SHP77 (cell line): Measurements from ENCODE around the gene NRXN3.

ENCODE experiments used
- DNase-seq, 2 experiments: peaks; one replicate each; lab custom pipeline; 2025; lab: John Stamatoyannopoulos, UW

The NRXN3 gene

DNA sequence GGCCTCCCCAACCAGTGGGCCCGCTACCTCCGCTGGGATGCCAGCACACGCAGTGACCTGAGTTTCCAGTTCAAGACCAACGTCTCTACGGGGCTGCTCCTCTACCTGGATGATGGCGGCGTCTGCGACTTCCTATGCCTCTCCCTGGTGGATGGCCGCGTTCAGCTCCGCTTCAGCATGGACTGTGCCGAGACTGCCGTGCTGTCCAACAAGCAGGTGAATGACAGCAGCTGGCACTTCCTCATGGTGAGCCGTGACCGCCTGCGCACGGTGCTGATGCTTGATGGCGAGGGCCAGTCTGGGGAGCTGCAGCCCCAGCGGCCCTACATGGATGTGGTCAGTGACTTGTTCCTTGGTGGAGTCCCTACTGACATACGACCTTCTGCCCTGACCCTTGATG lies 73.0 kb downstream of the NRXN3 start:
- no peak for DNase-seq

DNA sequence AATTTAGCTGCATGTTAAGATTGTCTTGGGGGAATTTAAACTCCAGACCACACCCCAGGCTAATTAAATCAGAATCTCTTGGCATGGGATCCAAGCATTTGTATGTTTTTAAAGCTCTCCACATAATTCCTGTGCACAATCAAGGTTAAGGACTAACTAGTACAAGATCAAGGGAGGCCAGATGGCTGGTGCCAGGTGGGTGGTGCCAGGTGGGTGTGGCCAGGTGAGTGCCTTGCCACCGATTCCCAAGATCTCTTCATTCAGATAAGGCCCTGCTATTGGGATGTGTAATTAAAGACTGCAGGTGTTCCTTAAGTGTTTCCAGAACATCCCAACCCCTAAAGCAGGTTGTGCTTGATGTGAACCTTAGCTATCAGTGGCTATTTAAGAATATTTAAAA lies 75.1 kb downstream of the NRXN3 start:
- no peak for DNase-seq

- no peak for DNase-seq
Observed at GRCh38 chr14:78248501-78249090, 78.4 kb downstream of the NRXN3 start.

DNA sequence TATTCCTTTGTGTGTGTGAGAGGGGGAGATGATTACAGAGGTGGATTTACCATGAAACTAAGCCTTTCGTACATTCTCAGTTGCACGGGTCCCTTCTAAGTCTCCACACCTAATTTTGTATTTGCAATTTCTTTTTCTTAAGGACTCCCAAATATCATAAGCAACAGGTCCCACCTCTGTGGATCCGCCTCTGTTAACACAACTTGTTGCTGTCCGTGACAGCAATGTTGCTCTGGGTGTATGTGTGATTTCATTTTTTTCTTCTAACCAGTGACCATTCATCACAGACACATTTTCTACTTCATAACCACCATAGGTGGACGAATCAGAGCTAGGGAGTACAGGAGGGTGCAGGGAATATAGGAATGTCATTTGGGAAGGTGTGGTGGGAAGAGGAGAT lies 81.1 kb downstream of the NRXN3 start:
- DNase-seq = no peak

- no peak for DNase-seq
Observed at GRCh38 chr14:78253986-78254385, 83.8 kb downstream of the NRXN3 start.

- DNase-seq = peak; percentile 5 to 12
Observed at GRCh38 chr14:78254911-78255461, 84.8 kb downstream of the NRXN3 start.

DNA sequence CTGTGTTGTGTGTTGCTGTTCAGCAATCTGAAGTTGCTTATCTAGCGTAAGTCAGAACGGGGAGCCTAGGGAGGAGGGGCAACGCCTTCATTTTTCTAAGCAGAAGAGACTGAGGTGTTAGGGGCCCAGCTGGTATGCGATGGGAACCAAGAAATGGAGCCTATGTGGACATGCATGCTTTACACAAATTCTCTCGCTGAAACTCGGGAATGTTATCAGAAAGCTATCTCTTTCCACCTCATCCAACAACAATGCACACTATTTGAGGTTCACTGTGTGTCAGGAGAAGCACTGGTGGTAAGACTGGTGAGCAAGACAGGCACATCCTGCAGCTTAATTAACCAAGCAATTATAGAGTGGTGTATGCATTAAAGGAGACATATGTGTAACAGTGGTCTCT lies 89.7 kb downstream of the NRXN3 start:
- DNase-seq = no peak

DNA sequence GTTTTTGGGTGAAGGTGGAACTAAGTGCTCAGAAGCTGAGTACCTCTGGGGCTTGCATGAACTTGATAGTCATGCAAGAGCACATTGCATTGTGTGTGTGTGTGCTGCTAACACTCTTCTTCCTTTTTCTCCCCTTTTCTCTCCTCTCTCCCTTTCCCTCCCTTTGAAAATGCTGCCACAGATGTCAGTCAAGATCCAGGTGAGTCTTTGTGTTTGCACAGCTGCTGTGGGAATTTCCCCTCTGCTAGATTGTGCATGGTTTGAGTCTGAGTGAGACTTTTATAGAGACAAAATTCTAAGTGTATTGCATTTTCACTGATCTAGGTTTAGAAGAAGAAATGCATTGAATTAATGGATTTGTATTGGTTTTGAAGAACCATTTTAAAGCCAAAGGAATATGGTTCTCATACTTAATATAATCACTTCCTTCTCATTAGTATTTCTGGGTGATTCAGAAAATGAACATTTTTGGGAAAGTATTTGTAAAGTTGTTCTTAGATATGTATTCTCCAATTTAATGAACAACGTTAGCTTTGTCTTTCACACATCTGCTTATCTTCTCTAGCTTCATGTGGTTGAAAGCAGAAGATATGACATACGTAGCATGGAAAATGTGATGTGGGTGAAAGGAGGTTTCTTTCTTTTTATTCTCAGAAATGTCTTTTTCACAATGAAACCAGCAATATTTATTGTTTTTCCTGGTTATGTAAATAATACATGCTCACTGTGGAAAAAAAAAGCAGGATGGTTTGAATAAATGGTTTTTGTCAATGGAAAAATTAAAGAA lies 108.5 kb downstream of the NRXN3 start:
- peak; percentile 31 to 36 for DNase-seq

DNA sequence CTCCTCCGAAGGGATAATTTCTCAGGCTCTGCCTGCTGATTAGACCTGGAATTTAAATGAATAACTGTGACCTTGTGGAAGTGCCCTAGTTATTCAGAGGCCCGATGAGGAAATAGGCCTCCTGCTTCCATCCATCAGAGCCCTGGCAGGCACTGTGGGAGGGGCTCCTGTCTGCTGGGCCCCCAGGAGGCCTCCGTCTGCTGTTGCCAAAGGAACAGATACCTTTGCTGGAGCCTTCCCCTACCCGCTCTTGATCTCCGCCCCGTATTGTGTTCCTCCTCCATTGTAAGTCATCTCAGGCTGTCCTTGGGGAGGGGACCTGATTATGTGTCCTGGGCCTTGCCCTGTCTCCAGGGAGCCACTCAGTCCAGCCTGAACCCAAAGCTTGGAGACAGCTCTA lies 112.3 kb downstream of the NRXN3 start:
- no peak for DNase-seq

DNA sequence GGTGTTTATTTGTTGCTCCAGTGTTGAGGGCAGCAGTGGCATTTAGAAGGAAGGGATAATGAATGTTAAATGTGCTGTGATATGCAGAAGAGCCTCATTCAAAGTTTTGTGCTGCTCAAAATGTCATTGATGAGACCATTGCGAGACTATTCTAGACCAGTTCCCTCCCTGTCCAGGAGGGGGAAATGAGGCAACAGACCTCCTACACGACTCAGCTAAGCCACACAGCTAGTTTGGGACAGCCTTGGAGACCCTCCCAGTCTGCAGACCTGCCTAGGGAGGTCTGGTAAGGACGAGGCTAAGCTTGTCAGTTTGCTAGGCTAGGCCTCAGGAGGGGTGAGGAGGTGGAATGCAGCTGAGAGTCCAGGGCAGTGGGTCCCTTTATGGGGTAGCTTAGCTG lies 116.0 kb downstream of the NRXN3 start:
- no peak for DNase-seq

- no peak for DNase-seq
Observed at GRCh38 chr14:78292003-78292402, 121.8 kb downstream of the NRXN3 start.

- no peak for DNase-seq
Observed at GRCh38 chr14:78297858-78298257, 127.7 kb downstream of the NRXN3 start.

DNA sequence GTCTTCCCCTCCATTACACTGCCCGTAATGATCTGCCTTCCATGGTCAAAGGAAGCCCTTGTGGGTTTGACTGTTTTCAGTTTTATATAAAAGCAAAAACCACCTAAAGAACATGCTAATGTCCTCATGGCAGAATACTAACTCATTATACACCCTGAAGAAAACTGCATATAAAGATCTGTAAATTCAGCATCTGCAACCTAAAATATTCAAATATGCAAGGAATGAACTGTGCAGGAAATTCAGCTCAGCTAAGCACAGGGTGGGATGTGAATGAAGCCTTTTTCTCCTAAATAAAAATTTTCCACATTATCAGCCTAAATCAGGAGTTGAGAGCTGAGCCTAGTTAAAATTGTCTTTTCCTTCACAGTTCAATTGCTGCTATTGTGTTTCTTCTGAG lies 128.1 kb downstream of the NRXN3 start:
- no peak for DNase-seq

DNA sequence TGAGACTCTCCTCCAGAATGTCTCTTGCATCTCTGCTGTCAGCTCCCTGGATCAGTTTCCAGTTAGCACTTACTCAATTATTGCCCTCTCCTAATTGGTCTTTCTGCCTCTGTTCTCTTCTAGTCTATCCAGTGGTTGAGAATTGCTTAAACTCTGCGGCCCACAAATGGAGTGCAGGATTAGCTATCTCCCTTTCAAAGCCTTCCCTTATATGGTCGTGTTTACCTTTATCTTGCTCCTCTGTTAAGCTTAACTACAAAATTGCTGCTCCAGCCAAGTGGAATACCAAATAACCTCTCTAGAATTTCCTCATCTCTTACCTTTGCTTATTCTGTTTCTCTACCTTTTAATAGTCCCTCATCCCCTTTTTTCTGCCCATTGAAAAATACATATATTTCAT lies 132.7 kb downstream of the NRXN3 start:
- DNase-seq = no peak

GRCh38 chr14:78307671-78308070 lies 137.5 kb downstream of the NRXN3 start:
- DNase-seq = no peak

- DNase-seq = no peak
Observed at GRCh38 chr14:78308079-78308478, 137.9 kb downstream of the NRXN3 start.

GRCh38 chr14:78310272-78310671 lies 140.1 kb downstream of the NRXN3 start:
- DNase-seq = no peak

DNA sequence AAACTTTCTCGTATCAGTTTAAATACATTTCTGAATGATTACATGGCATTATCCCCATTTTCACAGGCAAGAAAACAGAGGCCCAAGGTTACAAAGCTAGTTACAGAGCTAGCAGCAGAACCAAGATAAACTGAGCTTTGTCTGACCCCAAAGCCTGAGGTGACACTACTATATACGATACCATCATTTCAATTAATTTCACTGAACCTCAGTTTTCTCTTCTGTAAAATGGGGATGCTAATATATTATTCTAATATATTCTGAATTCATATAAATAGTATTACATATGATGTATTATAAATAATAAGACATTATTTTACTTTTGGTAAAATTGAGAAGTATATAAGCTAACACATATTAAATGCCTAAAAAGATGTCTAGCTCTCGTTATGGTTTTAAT lies 143.3 kb downstream of the NRXN3 start:
- DNase-seq = no peak

DNA sequence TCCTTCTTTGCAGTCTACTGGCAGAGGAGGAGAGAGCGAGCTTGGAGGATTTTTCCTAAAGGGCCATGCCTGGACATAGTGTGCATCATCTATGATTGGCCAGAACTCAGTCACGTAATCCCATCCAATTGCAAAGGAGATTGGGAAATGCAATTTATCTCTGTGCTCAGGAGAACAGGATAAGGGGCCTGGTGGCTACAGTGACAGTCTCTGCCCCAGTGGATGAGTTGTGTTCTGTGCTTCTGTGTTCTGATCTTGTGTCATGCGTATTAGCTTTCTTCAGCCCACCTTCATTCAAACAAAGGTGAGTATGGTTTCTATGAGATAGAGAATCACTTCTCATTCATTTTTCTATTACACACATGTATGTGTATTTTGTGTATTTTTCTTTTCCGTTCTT lies 144.3 kb downstream of the NRXN3 start:
- no peak for DNase-seq

DNA sequence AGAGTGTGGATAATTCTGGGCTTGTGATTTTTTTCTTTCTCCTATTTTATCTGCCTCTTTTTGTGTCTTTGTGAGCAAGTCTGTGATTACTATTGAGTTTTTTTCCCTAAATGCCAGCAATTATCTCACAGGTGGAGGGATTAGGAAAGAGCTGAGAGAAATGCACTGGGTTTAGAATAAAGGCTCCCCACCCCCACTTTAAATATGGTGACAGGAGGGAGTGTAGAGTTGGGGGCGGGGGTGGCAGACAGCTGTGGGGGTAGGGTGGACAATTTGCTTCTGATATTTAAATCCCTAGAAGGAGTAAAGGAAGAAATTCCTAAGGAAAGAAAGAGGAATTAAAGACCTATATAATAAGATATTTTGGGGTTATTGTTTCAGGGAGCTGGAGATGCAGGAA lies 145.9 kb downstream of the NRXN3 start:
- no peak for DNase-seq

DNA sequence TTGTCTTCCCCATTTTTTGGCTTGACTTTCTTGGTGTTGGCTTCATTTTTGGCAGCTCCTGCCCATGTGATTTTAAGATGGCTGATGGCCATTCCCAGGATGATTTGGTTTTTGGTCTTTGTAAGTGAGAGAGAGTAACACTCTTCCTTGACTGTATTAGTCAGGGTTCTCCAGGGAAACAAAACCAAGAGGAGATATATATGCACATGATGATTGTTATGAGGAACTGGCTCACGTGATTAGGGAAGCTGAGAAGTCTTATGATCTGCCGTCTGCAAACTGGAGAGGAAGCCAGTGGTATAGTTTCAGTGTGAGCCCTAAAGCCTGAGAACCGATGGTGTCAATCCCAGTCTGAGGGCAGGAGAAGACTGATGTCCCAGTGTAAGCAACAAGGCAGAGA lies 146.6 kb downstream of the NRXN3 start:
- no peak for DNase-seq

- DNase-seq = no peak
Observed at GRCh38 chr14:78319406-78319805, 149.2 kb downstream of the NRXN3 start.

GRCh38 chr14:78319887-78320635 lies 149.9 kb downstream of the NRXN3 start:
- peak; percentile 3 to 6 for DNase-seq
